H9 (cell line): Measurements from ENCODE around the gene P2RX7. TPM values are rescaled to one million over a fixed set of nuclear protein-coding genes. Genes with fewer than 3 reads are reported as not detected.

Experiments
- DNase-seq: peaks from one replicate; pipeline ENCODE4 v3.0.0-alpha.2; 2017
- H2AFZ ChIP-seq: one replicate; pipeline ENCODE4 v1.6.1; 2013; ENCODE audit warnings: mild to moderate bottlenecking, low read length, control low read depth, moderate library complexity
- H2AK5ac ChIP-seq: 2 replicates; pipeline ENCODE4 v1.6.1; 2013; ENCODE audit warnings: low read length, control low read depth, mixed read lengths; ENCODE audit not compliant: insufficient read length
- H2BK120ac ChIP-seq: one replicate; pipeline ENCODE4 v1.6.1; 2013; ENCODE audit warnings: low read depth, mild to moderate bottlenecking, low read length, control low read depth, inconsistent platforms; ENCODE audit not compliant: poor library complexity, severe bottlenecking
- H2BK12ac ChIP-seq: 2 replicates; pipeline ENCODE4 v1.6.1; 2013; ENCODE audit warnings: low read length, control low read depth, mixed read lengths, low read depth; ENCODE audit not compliant: insufficient read length
- H2BK15ac ChIP-seq: 2 replicates; pipeline ENCODE4 v1.6.1; 2013; ENCODE audit warnings: low read depth, low read length, control low read depth
- H2BK20ac ChIP-seq: one replicate; pipeline ENCODE4 v1.6.1; 2013; ENCODE audit warnings: low read depth, mild to moderate bottlenecking, low read length, control low read depth, inconsistent platforms; ENCODE audit not compliant: poor library complexity, severe bottlenecking
- H2BK5ac ChIP-seq: 2 replicates; pipeline ENCODE4 v1.6.1; 2013; ENCODE audit warnings: low read length, control low read depth, mixed read lengths; ENCODE audit not compliant: insufficient read length
- H3K14ac ChIP-seq: 2 replicates; pipeline ENCODE4 v1.6.1; 2013; ENCODE audit warnings: low read length, control low read depth; ENCODE audit not compliant: insufficient read depth
- H3K18ac ChIP-seq: 2 replicates; pipeline ENCODE4 v1.6.1; 2013; ENCODE audit warnings: low read depth, mild to moderate bottlenecking, mixed read lengths, low read length, control low read depth; ENCODE audit not compliant: insufficient read length
- H3K23ac ChIP-seq: 2 replicates; pipeline ENCODE4 v1.6.1; 2013; ENCODE audit warnings: low read length, control low read depth, mixed read lengths, low read depth; ENCODE audit not compliant: insufficient read length
- H3K23me2 ChIP-seq: 2 replicates; pipeline ENCODE4 v1.6.1; 2013; ENCODE audit warnings: low read depth, mild to moderate bottlenecking, mixed read lengths, low read length, control low read depth; ENCODE audit not compliant: insufficient read length, poor library complexity, severe bottlenecking
- H3K27ac ChIP-seq: 2 replicates; pipeline ENCODE4 v1.5.1; 2013; ENCODE audit warnings: low read length, control low read depth, mixed read lengths, low read depth; ENCODE audit not compliant: insufficient read length
- H3K27me3 ChIP-seq: 2 replicates; pipeline ENCODE4 v1.6.1; 2013; ENCODE audit warnings: low read length, control low read depth, inconsistent platforms; ENCODE audit not compliant: insufficient read depth
- H3K4ac ChIP-seq: 2 replicates; pipeline ENCODE4 v1.6.1; 2013; ENCODE audit warnings: low read depth, mild to moderate bottlenecking, control low read depth, inconsistent platforms, low read length, moderate library complexity
- H3K4me1 ChIP-seq: 2 replicates; pipeline ENCODE4 v1.6.1; 2013; ENCODE audit warnings: low read length, control low read depth, inconsistent platforms; ENCODE audit not compliant: insufficient read depth
- H3K4me2 ChIP-seq: 2 replicates; pipeline ENCODE4 v1.6.1; 2013; ENCODE audit warnings: low read length, control low read depth, mixed read lengths; ENCODE audit not compliant: insufficient read length, insufficient read depth
- H3K56ac ChIP-seq: 2 replicates; pipeline ENCODE4 v1.6.1; 2013; ENCODE audit warnings: low read depth, mild to moderate bottlenecking, mixed read lengths, low read length, control low read depth; ENCODE audit not compliant: insufficient read length
- H3K79me1 ChIP-seq: 2 replicates; pipeline ENCODE4 v1.6.1; 2013; ENCODE audit warnings: low read depth, mild to moderate bottlenecking, moderate library complexity, low read length, control low read depth, inconsistent platforms; ENCODE audit not compliant: insufficient read depth, poor library complexity, severe bottlenecking
- H3K79me2 ChIP-seq: 2 replicates; pipeline ENCODE4 v1.6.1; 2013; ENCODE audit warnings: low read length, control low read depth, inconsistent platforms; ENCODE audit not compliant: insufficient read depth
- H3K9ac ChIP-seq: 2 replicates; pipeline ENCODE4 v1.6.1; 2013; ENCODE audit warnings: low read length, control low read depth, mixed read lengths; ENCODE audit not compliant: insufficient read length; ENCODE audit errors: extremely low read depth
- H3K9me3 ChIP-seq: one replicate; pipeline ENCODE4 v1.6.1; 2013; ENCODE audit warnings: low read depth, low read length, inconsistent platforms; ENCODE audit not compliant: control insufficient read depth
- H3T11ph ChIP-seq: one replicate; pipeline ENCODE4 v1.6.1; 2013; ENCODE audit warnings: mild to moderate bottlenecking, low read length, control low read depth, inconsistent platforms
- H4K20me1 ChIP-seq: one replicate; pipeline ENCODE4 v1.6.1; 2013; ENCODE audit not compliant: control insufficient read depth, insufficient read length, insufficient read depth
- H4K5ac ChIP-seq: 2 replicates; pipeline ENCODE4 v1.6.1; 2013; ENCODE audit warnings: low read depth, mild to moderate bottlenecking, mixed read lengths, low read length, control low read depth; ENCODE audit not compliant: insufficient read length
- H4K8ac ChIP-seq: replicated peaks from 2 replicates; pipeline ENCODE4 v1.6.1; 2013; ENCODE audit warnings: low read length, control low read depth, mixed read lengths, low read depth; ENCODE audit not compliant: insufficient read length
- H4K91ac ChIP-seq: 2 replicates; pipeline ENCODE4 v1.6.1; 2013; ENCODE audit warnings: low read depth, mild to moderate bottlenecking, moderate library complexity, mixed read lengths, low read length, control low read depth; ENCODE audit not compliant: insufficient read length
- H3K27ac Mint-ChIP-seq, 3 experiments: 2 replicates in 2 of 3; 3 replicates in 1 of 3; pipeline ENCODE4 v1.8.0; 2020 to 2021; ENCODE audit warnings: mixed read lengths in 3 of 3, mild to moderate bottlenecking in 1 of 3, moderate library complexity in 1 of 3
- H3K27me3 Mint-ChIP-seq: 2 replicates; pipeline ENCODE4 v1.8.0; 2021; ENCODE audit warnings: low read depth, mild to moderate bottlenecking, moderate library complexity, mixed read lengths
- H3K36me3 Mint-ChIP-seq, 3 experiments: 2 replicates in 2 of 3; 3 replicates in 1 of 3; pipeline ENCODE4 v1.8.0; 2020 to 2021; ENCODE audit warnings: low read depth in 3 of 3, mixed read lengths in 3 of 3; ENCODE audit not compliant: insufficient read depth in 1 of 3
- H3K4me1 Mint-ChIP-seq, 2 experiments: 2 replicates each; pipeline ENCODE4 v1.8.0; 2020; ENCODE audit warnings: mixed read lengths in 2 of 2
- H3K4me3 Mint-ChIP-seq, 2 experiments: 2 replicates in 1 of 2; 3 replicates in 1 of 2; pipeline ENCODE4 v1.8.0; 2020 to 2021; ENCODE audit warnings: mild to moderate bottlenecking in 2 of 2, mixed read lengths in 2 of 2, moderate library complexity in 1 of 2
- H3K9me3 Mint-ChIP-seq, 2 experiments: 2 replicates in 1 of 2; 3 replicates in 1 of 2; pipeline ENCODE4 v1.8.0; 2020; ENCODE audit warnings: mild to moderate bottlenecking in 2 of 2, mixed read lengths in 2 of 2, moderate library complexity in 1 of 2
- WGBS: extraction: QIAGEN DNeasy Blood & Tissue Kit; methylation state at CpG from one replicate; pipeline ENCODE4 v1.1.7; 2013; ENCODE audit warnings: missing lambda C conversion rate, low lambda C conversion rate, mixed read lengths; ENCODE audit not compliant: insufficient read length; ENCODE audit errors: extremely low coverage; 5-methylcytosine and 5-hydroxymethylcytosine counted together
- total RNA-seq: library from RNA; stranded (reverse); gene quantifications from 2 replicates; pipeline ENCODE4 v1.2.1, GENCODE V29; 2021
- TF ChIP-seq, protein P1 (sequence below): fragments of 200-600 bp; sonication (generic); conservative IDR thresholded peaks from 3 replicates; pipeline ENCODE4 v1.8.0; 2021; ENCODE audit warnings: antibody characterized with exemption, mild to moderate bottlenecking

Gene P2RX7
- total RNA-seq, 1 experiment from 2014 or later = 0.09 TPM

DNA sequence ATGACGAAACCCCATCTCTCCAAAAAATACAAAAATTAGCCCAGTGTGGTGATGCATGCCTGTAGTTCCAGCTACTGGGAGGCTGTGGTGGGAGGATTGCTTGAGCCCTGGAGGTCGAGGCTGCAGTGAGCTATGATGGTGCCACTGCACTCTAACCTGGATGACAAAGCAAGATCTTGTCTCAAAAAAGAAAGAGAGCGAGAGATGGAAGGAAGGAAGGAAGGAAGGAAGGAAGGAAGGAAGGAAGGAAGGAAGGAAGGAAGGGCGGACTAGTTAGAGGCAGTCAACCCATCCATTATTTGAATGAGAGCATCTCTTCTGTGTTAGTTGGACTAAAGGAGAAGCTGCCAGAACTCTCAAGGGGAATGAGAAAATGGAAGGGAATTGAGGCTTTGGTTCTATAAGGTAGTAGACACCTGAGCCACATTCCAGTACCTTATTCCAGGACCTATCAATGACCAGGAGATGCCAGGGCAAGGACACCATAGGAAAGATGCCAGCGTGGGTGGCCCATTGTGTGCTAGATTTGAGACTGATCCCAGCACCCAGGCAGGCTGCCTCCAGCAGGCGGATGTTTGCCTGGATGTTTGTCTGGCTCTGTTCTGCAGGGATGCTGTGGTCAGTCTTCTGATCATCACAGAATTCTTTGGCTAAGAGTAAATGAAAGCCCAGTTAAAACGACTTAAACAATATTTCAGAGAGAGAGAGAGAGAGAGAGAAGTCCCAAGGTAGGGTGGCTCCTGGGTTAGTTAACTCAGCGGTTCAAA is 11.5 kb upstream of the P2RX7 start:
- H3K23ac ChIP-seq = no peak overlapping the region
- H2BK12ac ChIP-seq = no peak overlapping the region
- H3K79me2 ChIP-seq = no peaks in the 10 kb centered on the region
- no peak overlapping the region for H3K56ac ChIP-seq
- no peak overlapping the region for H3T11ph ChIP-seq
- no peak overlapping the region for H3K4me3 Mint-ChIP-seq
- H3K79me1 ChIP-seq = no peaks in the 10 kb centered on the region
- H2BK5ac ChIP-seq = no peak overlapping the region
- H2AFZ ChIP-seq = no peak overlapping the region
- H3K9ac ChIP-seq = no peak overlapping the region
- TF ChIP-seq, protein P1, sequence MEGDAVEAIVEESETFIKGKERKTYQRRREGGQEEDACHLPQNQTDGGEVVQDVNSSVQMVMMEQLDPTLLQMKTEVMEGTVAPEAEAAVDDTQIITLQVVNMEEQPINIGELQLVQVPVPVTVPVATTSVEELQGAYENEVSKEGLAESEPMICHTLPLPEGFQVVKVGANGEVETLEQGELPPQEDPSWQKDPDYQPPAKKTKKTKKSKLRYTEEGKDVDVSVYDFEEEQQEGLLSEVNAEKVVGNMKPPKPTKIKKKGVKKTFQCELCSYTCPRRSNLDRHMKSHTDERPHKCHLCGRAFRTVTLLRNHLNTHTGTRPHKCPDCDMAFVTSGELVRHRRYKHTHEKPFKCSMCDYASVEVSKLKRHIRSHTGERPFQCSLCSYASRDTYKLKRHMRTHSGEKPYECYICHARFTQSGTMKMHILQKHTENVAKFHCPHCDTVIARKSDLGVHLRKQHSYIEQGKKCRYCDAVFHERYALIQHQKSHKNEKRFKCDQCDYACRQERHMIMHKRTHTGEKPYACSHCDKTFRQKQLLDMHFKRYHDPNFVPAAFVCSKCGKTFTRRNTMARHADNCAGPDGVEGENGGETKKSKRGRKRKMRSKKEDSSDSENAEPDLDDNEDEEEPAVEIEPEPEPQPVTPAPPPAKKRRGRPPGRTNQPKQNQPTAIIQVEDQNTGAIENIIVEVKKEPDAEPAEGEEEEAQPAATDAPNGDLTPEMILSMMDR = no peak
- no peaks in the 10 kb centered on the region for H3K9me3 Mint-ChIP-seq
- no peak overlapping the region for H2AK5ac ChIP-seq
- no peak overlapping the region for H4K8ac ChIP-seq
- no peak overlapping the region for H3K14ac ChIP-seq
- no peaks in the 10 kb centered on the region for H3K36me3 Mint-ChIP-seq
- no peaks in the 10 kb centered on the region for H3K9me3 ChIP-seq
- no peaks in the 10 kb centered on the region for H4K20me1 ChIP-seq
- no peak overlapping the region for H3K27ac Mint-ChIP-seq
- peaks cover 41% of the 10 kb centered on the region for H3K27me3 Mint-ChIP-seq
- H3K4ac ChIP-seq = no peak overlapping the region
- H4K5ac ChIP-seq = no peak overlapping the region
- WGBS = no CpG with 5 or more reads among the region's 8 CpGs
- H3K4me1 ChIP-seq = no peaks in the 10 kb centered on the region
- H3K23me2 ChIP-seq = no peaks in the 10 kb centered on the region
- H3K27ac ChIP-seq = no peak overlapping the region
- no peak overlapping the region for H3K4me2 ChIP-seq
- no peaks in the 10 kb centered on the region for H3K27me3 ChIP-seq
- no peak overlapping the region for H2BK20ac ChIP-seq
- no peaks in the 10 kb centered on the region for H3K4me1 Mint-ChIP-seq
- no peak overlapping the region for H2BK120ac ChIP-seq
- H4K91ac ChIP-seq = no peak overlapping the region
- no peak overlapping the region for H3K18ac ChIP-seq
- no peak for DNase-seq
- no peak overlapping the region for H2BK15ac ChIP-seq
